Right renal pelvis (tissue), 4 donors: Measurements from ENCODE around the gene JKAMP. TPM values are rescaled to one million over a fixed set of nuclear protein-coding genes. Genes with fewer than 3 reads are reported as not detected.
"Not testable (repeated sequence)": the region's sequence is repeated elsewhere in the genome, so short reads cannot be mapped to it uniquely, and the experiment has no call there.

ENCODE experiments used
- DNase-seq, 4 donors: peaks; one replicate each; pipeline ENCODE4 v3.0.0-alpha.2; 2013; ENCODE audit warnings: low read depth in 4 of 4, low spot score in 3 of 4, missing footprints in 1 of 4
- polyA plus RNA-seq, 4 donors: library from polyadenylated mRNA; unstranded; fragments of 120-200 nt; gene quantifications; one replicate each; pipeline ENCODE4 v1.2.1, GENCODE V29; 2013; ENCODE audit not compliant: insufficient read length in 4 of 4

Gene JKAMP
- polyA plus RNA-seq = 10 to 100 TPM; 66.2 to 94.8 (median 84.8) TPM

- peak; percentile 94 to 97 (median 96) for DNase-seq
Measured at GRCh38 chr14:59483819-59484638, at the start of gene JKAMP, which contains the start of gene L3HYPDH. JKAMP (plus strand) TSS chr14:59484517; CDS start chr14:59484590, 73 bp downstream. L3HYPDH (minus strand) TSS chr14:59484408; CDS start chr14:59484316, 92 bp downstream.

- DNase-seq = no peak
Measured at GRCh38 chr14:59435101-59435500, 49.2 kb upstream of the JKAMP start.

- DNase-seq = no peak
Measured at GRCh38 chr14:59435987-59436386, 48.3 kb upstream of the JKAMP start.

- DNase-seq = no peak
Measured at GRCh38 chr14:59438195-59438647, 46.1 kb upstream of the JKAMP start.

GRCh38 chr14:59439256-59439965 lies 44.9 kb upstream of the JKAMP start:
- no peak for DNase-seq

GRCh38 chr14:59448673-59449072 lies 35.6 kb upstream of the JKAMP start:
- DNase-seq = not testable (repeated sequence)

GRCh38 chr14:59450716-59451115 lies 33.6 kb upstream of the JKAMP start:
- DNase-seq = no peak

- no peak for DNase-seq
Measured at GRCh38 chr14:59451849-59452248, 32.5 kb upstream of the JKAMP start.

- DNase-seq = no peak
Measured at GRCh38 chr14:59454139-59454538, 30.2 kb upstream of the JKAMP start.

GRCh38 chr14:59455411-59455810 lies 28.9 kb upstream of the JKAMP start:
- DNase-seq = no peak

- DNase-seq = no peak
Measured at GRCh38 chr14:59458486-59458885, 25.8 kb upstream of the JKAMP start.

- no peak for DNase-seq
Measured at GRCh38 chr14:59460378-59460777, 23.9 kb upstream of the JKAMP start.

GRCh38 chr14:59461891-59462290 lies 22.4 kb upstream of the JKAMP start:
- DNase-seq = no peak

GRCh38 chr14:59463787-59464485 lies 20.4 kb upstream of the JKAMP start:
- no peak for DNase-seq

- peak in 1 of 4 donors; percentile 49 for DNase-seq
Measured at GRCh38 chr14:59464486-59465315, 19.6 kb upstream of the JKAMP start.

GRCh38 chr14:59465316-59466135 lies 18.8 kb upstream of the JKAMP start, which contains the start of gene GPR135:
GPR135 (minus strand) TSS chr14:59465380; CDS start chr14:59465226, 154 bp downstream.
- DNase-seq = no peak

- DNase-seq = no peak
Measured at GRCh38 chr14:59474172-59474571, 10.1 kb upstream of the JKAMP start.

- no peak for DNase-seq
Measured at GRCh38 chr14:59475709-59476108, 8.6 kb upstream of the JKAMP start.

GRCh38 chr14:59478540-59478939 lies 5.8 kb upstream of the JKAMP start:
- DNase-seq = no peak
